ENCODE measurements around the gene KLHL8. TPM values are rescaled to one million over a fixed set of nuclear protein-coding genes. Genes with fewer than 3 reads are reported as not detected.
A peak's percentile ranks its signal among the peaks of the same experiment; 100 is the strongest.

KLHL8 gene
- total RNA-seq, 1 experiment from 2014 or later: 24.2 TPM

DNA sequence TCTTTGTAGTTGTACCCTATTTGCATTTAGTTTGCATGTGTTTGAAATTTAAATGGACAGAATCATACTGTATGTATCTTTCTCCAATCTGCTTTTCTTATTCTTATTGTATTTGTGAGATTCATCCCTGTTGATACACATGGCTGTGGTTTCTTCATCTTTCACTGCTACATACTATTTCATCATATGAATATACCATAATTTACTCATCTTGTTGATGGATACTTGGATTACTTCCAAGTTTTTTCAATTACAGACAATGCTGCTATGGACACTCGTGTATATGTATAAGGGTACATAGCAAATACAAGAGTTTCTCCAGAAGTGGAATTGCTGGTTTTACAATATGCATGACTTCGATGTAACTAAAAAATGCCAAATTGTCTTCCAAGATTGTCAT, 11.8 kb upstream of the KLHL8 start:
- CTCF ChIA-PET: no interaction called here
- Histone ChIP-seq H3K4me1 (ENCODE audit: control insufficient read depth in 1 of 2, insufficient read depth in 2 of 2, low read length in 2 of 2) (peaks cover 0 to 10% of the 10 kb centered on the region in 2 experiments; a peak in 2 of 4 replicates), H3K27me3 (ENCODE audit: insufficient read depth, low read length) (no peaks in the 10 kb centered on the region), H3K9me2 (ENCODE audit: insufficient read depth) (no peaks in the 10 kb centered on the region), H3K4me2 (ENCODE audit: low read length) (no peak overlapping the region), H4K20me1 (ENCODE audit: insufficient read depth) (no peaks in the 10 kb centered on the region), H3K79me2 (ENCODE audit: insufficient read depth, low read length) (no peaks in the 10 kb centered on the region), H3K36me3 (ENCODE audit: control insufficient read depth in 1 of 2, insufficient read depth in 2 of 2, low read length in 2 of 2) (no peaks in the 10 kb centered on the region), H2AFZ (ENCODE audit: low read depth, low read length, poor library complexity, severe bottlenecking) (peak overlapping the region; percentile 7), H3K27ac (ENCODE audit: low read depth, low read length) (no peak overlapping the region), H3K9ac (ENCODE audit: low read length) (no peak overlapping the region), H3K4me3 (replicated peaks in 1 of 2; ENCODE audit: low read depth in 1 of 2, low read length in 2 of 2) (no peak overlapping the region), H3K9me3 (ENCODE audit: control insufficient read depth in 1 of 2, insufficient read depth in 1 of 2, low read depth in 1 of 2, low read length in 2 of 2) (no peaks in the 10 kb centered on the region)
- POLR2A ChIA-PET: no interaction called here
- intact Hi-C loops (cut with micrococcal nuclease): loop anchor here (10.0 kb wide), 1 partner anchor 737 kb away; no protein-coding TSS in a partner anchor
- DNase-seq (ENCODE audit: low read depth, low spot score) (no peak), ATAC-seq (no peak)
- BruUV-seq (replicated peaks): no TSS peak
- no peak for TF ChIP-seq EZH2phosphoT487 (IDR thresholded peaks at IDR 0.05; ENCODE audit: borderline replicate concordance)
- TF ChIP-seq CEBPB (IDR thresholded peaks at IDR 0.05; ENCODE audit: low read depth): no peak
- TF ChIP-seq, protein P1, sequence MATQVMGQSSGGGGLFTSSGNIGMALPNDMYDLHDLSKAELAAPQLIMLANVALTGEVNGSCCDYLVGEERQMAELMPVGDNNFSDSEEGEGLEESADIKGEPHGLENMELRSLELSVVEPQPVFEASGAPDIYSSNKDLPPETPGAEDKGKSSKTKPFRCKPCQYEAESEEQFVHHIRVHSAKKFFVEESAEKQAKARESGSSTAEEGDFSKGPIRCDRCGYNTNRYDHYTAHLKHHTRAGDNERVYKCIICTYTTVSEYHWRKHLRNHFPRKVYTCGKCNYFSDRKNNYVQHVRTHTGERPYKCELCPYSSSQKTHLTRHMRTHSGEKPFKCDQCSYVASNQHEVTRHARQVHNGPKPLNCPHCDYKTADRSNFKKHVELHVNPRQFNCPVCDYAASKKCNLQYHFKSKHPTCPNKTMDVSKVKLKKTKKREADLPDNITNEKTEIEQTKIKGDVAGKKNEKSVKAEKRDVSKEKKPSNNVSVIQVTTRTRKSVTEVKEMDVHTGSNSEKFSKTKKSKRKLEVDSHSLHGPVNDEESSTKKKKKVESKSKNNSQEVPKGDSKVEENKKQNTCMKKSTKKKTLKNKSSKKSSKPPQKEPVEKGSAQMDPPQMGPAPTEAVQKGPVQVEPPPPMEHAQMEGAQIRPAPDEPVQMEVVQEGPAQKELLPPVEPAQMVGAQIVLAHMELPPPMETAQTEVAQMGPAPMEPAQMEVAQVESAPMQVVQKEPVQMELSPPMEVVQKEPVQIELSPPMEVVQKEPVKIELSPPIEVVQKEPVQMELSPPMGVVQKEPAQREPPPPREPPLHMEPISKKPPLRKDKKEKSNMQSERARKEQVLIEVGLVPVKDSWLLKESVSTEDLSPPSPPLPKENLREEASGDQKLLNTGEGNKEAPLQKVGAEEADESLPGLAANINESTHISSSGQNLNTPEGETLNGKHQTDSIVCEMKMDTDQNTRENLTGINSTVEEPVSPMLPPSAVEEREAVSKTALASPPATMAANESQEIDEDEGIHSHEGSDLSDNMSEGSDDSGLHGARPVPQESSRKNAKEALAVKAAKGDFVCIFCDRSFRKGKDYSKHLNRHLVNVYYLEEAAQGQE (IDR thresholded peaks at IDR 0.05; ENCODE audit: low read depth): no peak
- no peak for TF ChIP-seq EZH2 (IDR thresholded peaks at IDR 0.05)
- no peak for TF ChIP-seq TCF7L2 (IDR thresholded peaks at IDR 0.05; ENCODE audit: borderline replicate concordance, extremely low read depth, insufficient read depth, insufficient read length)
- TF ChIP-seq, protein P2, sequence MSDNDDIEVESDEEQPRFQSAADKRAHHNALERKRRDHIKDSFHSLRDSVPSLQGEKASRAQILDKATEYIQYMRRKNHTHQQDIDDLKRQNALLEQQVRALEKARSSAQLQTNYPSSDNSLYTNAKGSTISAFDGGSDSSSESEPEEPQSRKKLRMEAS (IDR thresholded peaks at IDR 0.05): no peak
- TF ChIP-seq SIN3A (IDR thresholded peaks at IDR 0.05; ENCODE audit: low read depth): no peak
- TF ChIP-seq EGR1 (IDR thresholded peaks at IDR 0.05; ENCODE audit: low read depth): no peak
- TF ChIP-seq FOSL1 (IDR thresholded peaks at IDR 0.05; ENCODE audit: low read depth): no peak
- TF ChIP-seq ELF1 (IDR thresholded peaks at IDR 0.05; ENCODE audit: borderline replicate concordance, low read depth): no peak
- no peak for TF ChIP-seq JUND (IDR thresholded peaks at IDR 0.05)
- TF ChIP-seq, protein P3, sequence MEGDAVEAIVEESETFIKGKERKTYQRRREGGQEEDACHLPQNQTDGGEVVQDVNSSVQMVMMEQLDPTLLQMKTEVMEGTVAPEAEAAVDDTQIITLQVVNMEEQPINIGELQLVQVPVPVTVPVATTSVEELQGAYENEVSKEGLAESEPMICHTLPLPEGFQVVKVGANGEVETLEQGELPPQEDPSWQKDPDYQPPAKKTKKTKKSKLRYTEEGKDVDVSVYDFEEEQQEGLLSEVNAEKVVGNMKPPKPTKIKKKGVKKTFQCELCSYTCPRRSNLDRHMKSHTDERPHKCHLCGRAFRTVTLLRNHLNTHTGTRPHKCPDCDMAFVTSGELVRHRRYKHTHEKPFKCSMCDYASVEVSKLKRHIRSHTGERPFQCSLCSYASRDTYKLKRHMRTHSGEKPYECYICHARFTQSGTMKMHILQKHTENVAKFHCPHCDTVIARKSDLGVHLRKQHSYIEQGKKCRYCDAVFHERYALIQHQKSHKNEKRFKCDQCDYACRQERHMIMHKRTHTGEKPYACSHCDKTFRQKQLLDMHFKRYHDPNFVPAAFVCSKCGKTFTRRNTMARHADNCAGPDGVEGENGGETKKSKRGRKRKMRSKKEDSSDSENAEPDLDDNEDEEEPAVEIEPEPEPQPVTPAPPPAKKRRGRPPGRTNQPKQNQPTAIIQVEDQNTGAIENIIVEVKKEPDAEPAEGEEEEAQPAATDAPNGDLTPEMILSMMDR (IDR thresholded peaks at IDR 0.05 in 2 of 3, conservative IDR thresholded peaks at IDR 0.05 in 1 of 3; ENCODE audit: borderline replicate concordance in 1 of 3, insufficient read depth in 1 of 3, low read depth in 2 of 3, low read length in 2 of 3): no peak
- TF ChIP-seq RAD21 (IDR thresholded peaks at IDR 0.05; ENCODE audit: low read depth): no peak
- RAD21 ChIA-PET (ENCODE audit: low non-redundant PET in 1 of 2, low total read pairs in 2 of 2, uncharacterized antibody in 2 of 2, unreplicated experiment in 2 of 2): no interaction called here

Measured in HCT116 (cell line).